PC-3 (cell line): ENCODE results near the gene CTTNBP2NL. TPM values are rescaled to one million over a fixed set of nuclear protein-coding genes. Genes with fewer than 3 reads are reported as not detected.

ENCODE experiments used
- ATAC-seq: fragments of 200-7000 bp; cut with Tn5 transposase; 2 replicates; pipeline ENCODE4 v1.9.1; 2020; ENCODE audit warnings: mild to moderate bottlenecking, moderate library complexity
- BruUV-seq: library from RNA; stranded (reverse); fragments of 400-500 nt; replicated peaks from 2 replicates; lab custom pipeline; 2021; lab: Mats Ljungman, UMichigan
- CTCF ChIA-PET: fragments of 300-600 bp; sonication (Branson Sonifier 250); formaldehyde crosslinking; loops from one replicate; lab custom pipeline; 2022; ENCODE audit warnings: antibody characterized with exemption; lab: Charles Lee
- POLR2A ChIA-PET: fragments of 300-600 bp; sonication (Branson Sonifier 250); formaldehyde crosslinking; loops from one replicate; lab custom pipeline; 2022; ENCODE audit warnings: antibody characterized with exemption; ENCODE audit not compliant: unreplicated experiment; lab: Charles Lee
- DNase-seq: peaks from one replicate; pipeline ENCODE4 v3.0.0-alpha.2; 2015
- H2AFZ ChIP-seq: fragments of 300-600 bp; sonication (generic); 2 replicates; pipeline ENCODE4 v1.6.0; 2016; ENCODE audit warnings: antibody characterized with exemption, low read length
- H3F3A ChIP-seq: fragments of 300-600 bp; sonication (generic); one replicate; pipeline ENCODE4 v1.6.0; 2017; ENCODE audit warnings: antibody characterized with exemption, low read length, control low read depth, mild to moderate bottlenecking; ENCODE audit not compliant: unreplicated experiment
- H3K27ac ChIP-seq: fragments of 300-600 bp; sonication (generic); 2 replicates; pipeline ENCODE4 v1.5.1; 2016; ENCODE audit warnings: mild to moderate bottlenecking, low read length
- H3K27me3 ChIP-seq: fragments of 300-600 bp; sonication (generic); 2 replicates; pipeline ENCODE4 v1.6.1; 2016; ENCODE audit warnings: low read length, mixed read lengths
- H3K36me3 ChIP-seq: fragments of 300-600 bp; sonication (generic); 2 replicates; pipeline ENCODE4 v1.6.1; 2016; ENCODE audit warnings: low read depth, mixed run types, low read length, mixed read lengths
- H3K4me1 ChIP-seq: fragments of 300-600 bp; sonication (generic); 2 replicates; pipeline ENCODE4 v1.5.1; 2016; ENCODE audit warnings: low read length; ENCODE audit not compliant: insufficient read depth
- H3K4me2 ChIP-seq: fragments of 300-600 bp; sonication (generic); 2 replicates; pipeline ENCODE4 v1.6.0; 2016; ENCODE audit warnings: low read length
- H3K4me3 ChIP-seq: fragments of 300-600 bp; sonication (generic); 2 replicates; pipeline ENCODE4 v1.5.1; 2016; ENCODE audit warnings: mild to moderate bottlenecking, low read length, mixed read lengths
- H3K79me2 ChIP-seq: fragments of 300-600 bp; sonication (generic); 2 replicates; pipeline ENCODE4 v1.6.1; 2017; ENCODE audit warnings: low read length, mixed read lengths
- H3K9ac ChIP-seq: fragments of 300-600 bp; sonication (generic); 2 replicates; pipeline ENCODE4 v1.6.0; 2016; ENCODE audit warnings: mild to moderate bottlenecking, low read length
- H3K9me2 ChIP-seq: fragments of 300-600 bp; sonication (generic); replicated peaks from 2 replicates; pipeline ENCODE4 v1.6.1; 2016; ENCODE audit warnings: mixed run types, low read length, mixed read lengths
- H3K9me3 ChIP-seq: fragments of 300-600 bp; sonication (generic); 2 replicates; pipeline ENCODE4 v1.6.1; 2016; ENCODE audit warnings: low read length, mixed read lengths
- H4K20me1 ChIP-seq: fragments of 300-600 bp; sonication (generic); 2 replicates; pipeline ENCODE4 v1.6.1; 2016; ENCODE audit warnings: low read length, mixed read lengths
- CTCF ChIP-seq: fragments of 300-600 bp; sonication (generic); conservative IDR thresholded peaks from 2 replicates; pipeline ENCODE4 v1.5.1; 2017; ENCODE audit warnings: antibody characterized with exemption, low read depth, mild to moderate bottlenecking, low read length
- EZH2 ChIP-seq: fragments of 300-600 bp; sonication (generic); IDR thresholded peaks from one replicate; pipeline ENCODE4 v1.6.1; 2017; ENCODE audit warnings: antibody characterized with exemption, mild to moderate bottlenecking, low read length; ENCODE audit not compliant: unreplicated experiment
- EZH2phosphoT487 ChIP-seq: fragments of 300-600 bp; sonication (generic); IDR thresholded peaks from 2 replicates; pipeline ENCODE4 v1.6.1; 2018; ENCODE audit warnings: mild to moderate bottlenecking, antibody characterized with exemption, low read length, borderline replicate concordance
- intact Hi-C: fragments of 100-400 bp; cut with micrococcal nuclease; formaldehyde crosslinking; loops from 2 replicates; pipeline ENCODE4 v1.9.0; 2023
- total RNA-seq: library from RNA; depleted of rRNA; stranded (reverse); fragments of >200 nt; gene quantifications from 2 replicates; pipeline ENCODE4 v1.2.3, GENCODE V29; 2014

CTTNBP2NL gene
- total RNA-seq, 1 experiment from 2014 or later = 9.8 TPM

- no peak for TF ChIP-seq CTCF
- TF ChIP-seq EZH2 = no peak
- TF ChIP-seq EZH2phosphoT487 = no peak
- H3K4me3 ChIP-seq = no peak overlapping the region
- H3K79me2 ChIP-seq = no peaks in the 10 kb centered on the region
- H3K9me2 ChIP-seq = no peaks in the 10 kb centered on the region
- peaks cover 5% of the 10 kb centered on the region; the same call in 1 of the 2 replicates for H3K4me1 ChIP-seq
- no peaks in the 10 kb centered on the region for H3K27me3 ChIP-seq
- H2AFZ ChIP-seq = no peak overlapping the region
- no peak for DNase-seq
- no peak overlapping the region for H3K27ac ChIP-seq
- no peaks in the 10 kb centered on the region for H4K20me1 ChIP-seq
- no peak overlapping the region for H3K9ac ChIP-seq
- peaks cover 30% of the 10 kb centered on the region; the same call in 1 of the 2 replicates for H3K36me3 ChIP-seq
- H3K9me3 ChIP-seq = no peaks in the 10 kb centered on the region
- intact Hi-C loops = no loop called here
- no peaks in the 10 kb centered on the region for H3F3A ChIP-seq
- no peak overlapping the region for H3K4me2 ChIP-seq
- ATAC-seq = no peak
- CTCF ChIA-PET = no interaction called here
- POLR2A ChIA-PET = no interaction called here
- no TSS peak for BruUV-seq
Observed at GRCh38 chr1:112454316-112454715, 58.3 kb downstream of the CTTNBP2NL start.

GRCh38 chr1:112457241-112457640 lies 61.2 kb downstream of the CTTNBP2NL start:
- no peaks in the 10 kb centered on the region for H3K9me3 ChIP-seq
- H3K4me2 ChIP-seq = no peak overlapping the region
- H3K27ac ChIP-seq = no peak overlapping the region
- no peak overlapping the region for H2AFZ ChIP-seq
- ChIA-PET CTCF (no interaction called here), POLR2A (interaction anchor here (0.5 kb wide), 1 partner anchor 24 kb away, joined by 13 read pairs; no protein-coding TSS in a partner anchor)
- ATAC-seq (no peak), DNase-seq (no peak)
- H3K27me3 ChIP-seq = no peaks in the 10 kb centered on the region
- H3F3A ChIP-seq = no peaks in the 10 kb centered on the region
- H3K9me2 ChIP-seq = no peaks in the 10 kb centered on the region
- TF ChIP-seq EZH2 = no peak
- TF ChIP-seq EZH2phosphoT487 = no peak
- TF ChIP-seq CTCF = no peak
- BruUV-seq = no TSS peak
- intact Hi-C loops = no loop called here
- no peak overlapping the region for H3K4me3 ChIP-seq
- no peaks in the 10 kb centered on the region for H4K20me1 ChIP-seq
- H3K9ac ChIP-seq = no peak overlapping the region
- peaks cover 28% of the 10 kb centered on the region; the same call in 1 of the 2 replicates for H3K36me3 ChIP-seq
- H3K79me2 ChIP-seq = no peaks in the 10 kb centered on the region
- no peaks in the 10 kb centered on the region for H3K4me1 ChIP-seq

- intact Hi-C loops = no loop called here
- no peak for ATAC-seq
- no peak overlapping the region for H3K4me3 ChIP-seq
- H3K79me2 ChIP-seq = no peaks in the 10 kb centered on the region
- no peak overlapping the region for H3K27ac ChIP-seq
- DNase-seq = no peak
- no peak overlapping the region for H2AFZ ChIP-seq
- ChIA-PET POLR2A (no interaction called here), CTCF (no interaction called here)
- peaks cover 28% of the 10 kb centered on the region; the same call in 1 of the 2 replicates for H3K36me3 ChIP-seq
- H3K9me2 ChIP-seq = no peaks in the 10 kb centered on the region
- no peak for TF ChIP-seq EZH2phosphoT487
- H3K27me3 ChIP-seq = no peaks in the 10 kb centered on the region
- H3K9me3 ChIP-seq = no peaks in the 10 kb centered on the region
- BruUV-seq = no TSS peak
- no peak overlapping the region for H3K4me2 ChIP-seq
- H3K4me1 ChIP-seq = no peaks in the 10 kb centered on the region
- H3F3A ChIP-seq = no peaks in the 10 kb centered on the region
- no peak overlapping the region for H3K9ac ChIP-seq
- H4K20me1 ChIP-seq = no peaks in the 10 kb centered on the region
Observed at GRCh38 chr1:112457955-112458354, 61.9 kb downstream of the CTTNBP2NL start.
